EL (cell line): Measurements from ENCODE around the gene GRHL1.
"Not testable (repeated sequence)": the region's sequence is repeated elsewhere in the genome, so short reads cannot be mapped to it uniquely, and the experiment has no call there.

ENCODE experiments used
- DNase-seq: peaks from one replicate; pipeline ENCODE4 v3.0.0-alpha.2; 2016

GRHL1 gene

DNA sequence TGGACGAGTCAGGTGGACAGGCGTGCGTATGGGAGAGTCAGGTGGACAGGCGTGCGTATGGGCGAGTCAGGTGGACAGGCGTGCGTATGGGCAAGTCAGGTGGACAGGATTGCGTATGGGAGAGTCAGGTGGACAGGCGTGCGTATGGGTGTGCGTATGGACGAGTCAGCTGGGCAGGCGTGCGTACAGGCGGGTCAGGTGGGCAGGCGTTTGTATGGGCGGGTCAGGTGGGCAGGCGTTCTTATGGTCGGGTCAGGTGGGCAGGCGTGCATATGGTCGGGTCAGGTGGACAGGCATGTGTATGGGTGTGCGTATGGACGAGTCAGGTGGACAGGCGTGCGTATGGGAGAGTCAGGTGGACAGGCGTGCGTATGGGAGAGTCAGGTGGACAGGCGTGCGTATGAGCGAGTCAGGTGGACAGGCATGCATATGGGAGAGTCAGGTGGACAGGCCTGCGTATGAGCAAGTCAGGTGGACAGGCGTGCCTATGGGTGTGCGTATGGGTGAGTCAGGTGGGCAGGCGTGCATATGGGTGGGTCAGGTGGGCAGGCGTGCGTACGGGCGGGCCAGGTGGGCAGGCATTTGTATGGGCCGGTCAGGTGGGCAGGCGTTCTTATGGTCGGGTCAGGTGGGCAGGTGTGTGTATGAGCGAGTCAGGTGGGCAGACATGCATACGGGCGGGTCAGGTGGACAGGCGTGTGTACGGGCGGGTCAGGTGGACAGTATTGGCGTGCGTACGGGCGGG, 59.5 kb downstream of the GRHL1 start:
- DNase-seq, result not testable (repeated sequence)

DNA sequence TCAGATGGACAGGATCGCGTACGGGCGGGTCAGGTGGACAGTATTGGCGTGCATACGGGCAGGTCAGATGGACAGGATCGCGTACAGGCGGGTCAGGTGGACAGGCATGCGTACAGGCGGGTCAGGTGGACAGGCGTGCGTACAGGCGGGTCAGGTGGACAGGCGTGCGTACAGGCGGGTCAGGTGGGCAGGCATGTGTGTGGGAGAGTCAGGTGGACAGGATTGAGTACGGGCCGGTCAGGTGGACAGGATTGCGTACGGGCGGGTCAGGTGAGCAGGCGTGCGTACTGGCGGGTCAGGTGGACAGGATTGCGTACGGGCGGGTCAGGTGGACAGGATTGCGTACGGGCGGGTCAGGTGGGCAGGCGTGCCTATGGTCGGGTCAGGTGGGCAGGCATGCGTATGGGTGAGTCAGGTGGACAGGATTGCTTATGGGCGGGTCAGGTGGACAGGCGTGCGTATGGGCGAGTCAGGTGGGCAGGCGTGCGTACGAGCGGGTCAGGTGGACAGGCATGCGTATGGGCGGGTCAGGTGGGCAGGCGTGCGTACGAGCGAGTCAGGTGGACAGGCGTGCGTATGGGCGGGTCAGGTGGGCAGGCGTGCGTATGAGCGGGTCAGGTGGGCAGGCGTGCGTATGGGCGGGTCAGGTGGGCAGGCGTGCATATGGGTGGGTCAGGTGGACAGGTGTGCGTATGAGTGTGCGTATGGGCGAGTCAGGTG, 60.3 kb downstream of the GRHL1 start:
- not testable (repeated sequence) for DNase-seq

DNA sequence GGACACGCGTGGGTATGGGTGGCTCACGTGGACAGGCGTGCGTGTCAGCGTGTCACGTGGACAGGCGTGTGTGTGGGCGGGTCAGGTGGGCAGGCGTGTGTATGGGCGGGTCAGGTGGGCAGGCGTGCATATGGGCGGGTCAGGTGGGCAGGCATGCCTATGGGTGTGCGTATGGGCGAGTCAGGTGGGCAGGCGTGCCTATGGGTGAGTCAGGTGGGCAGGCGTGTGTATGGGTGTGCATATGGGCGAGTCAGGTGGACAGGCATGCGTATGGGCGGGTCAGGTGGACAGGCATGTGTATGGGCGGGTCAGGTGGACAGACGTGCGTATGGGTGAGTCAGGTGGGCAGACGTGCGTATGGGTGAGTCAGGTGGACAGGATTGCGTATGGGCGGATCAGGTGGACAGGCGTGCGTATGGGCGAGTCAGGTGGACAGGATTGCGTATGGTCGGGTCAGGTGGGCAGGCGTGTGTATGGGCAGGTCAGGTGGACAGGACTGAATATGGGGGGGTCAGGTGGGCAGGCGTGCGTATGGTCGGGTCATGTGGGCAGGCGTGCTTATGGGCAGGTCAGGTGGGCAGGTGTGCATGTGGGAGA, 61.0 kb downstream of the GRHL1 start:
- not testable (repeated sequence) for DNase-seq

DNA sequence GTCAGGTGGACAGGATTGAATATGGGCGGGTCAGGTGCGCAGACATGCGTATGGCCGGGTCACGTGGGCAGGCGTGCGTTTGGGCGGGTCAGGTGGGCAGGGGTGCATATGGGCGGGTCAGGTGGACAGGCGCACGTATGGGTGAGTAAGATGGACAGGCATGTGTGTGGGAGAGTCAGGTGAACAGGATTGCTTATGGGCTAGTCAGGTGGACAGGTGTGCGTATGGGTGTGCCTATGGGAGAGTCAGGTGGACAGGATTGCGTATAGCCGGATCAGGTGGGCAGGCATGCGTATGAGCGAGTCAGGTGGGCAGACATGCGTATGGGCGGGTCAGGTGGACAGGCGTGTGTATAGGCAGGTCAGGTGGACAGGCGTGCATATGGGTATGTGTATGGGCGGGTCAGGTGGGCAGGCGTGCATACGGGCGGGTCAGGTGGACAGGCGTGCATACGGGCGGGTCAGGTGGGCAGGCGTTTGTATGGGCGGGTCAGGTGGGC, 61.5 kb downstream of the GRHL1 start:
- no peak for DNase-seq

DNA sequence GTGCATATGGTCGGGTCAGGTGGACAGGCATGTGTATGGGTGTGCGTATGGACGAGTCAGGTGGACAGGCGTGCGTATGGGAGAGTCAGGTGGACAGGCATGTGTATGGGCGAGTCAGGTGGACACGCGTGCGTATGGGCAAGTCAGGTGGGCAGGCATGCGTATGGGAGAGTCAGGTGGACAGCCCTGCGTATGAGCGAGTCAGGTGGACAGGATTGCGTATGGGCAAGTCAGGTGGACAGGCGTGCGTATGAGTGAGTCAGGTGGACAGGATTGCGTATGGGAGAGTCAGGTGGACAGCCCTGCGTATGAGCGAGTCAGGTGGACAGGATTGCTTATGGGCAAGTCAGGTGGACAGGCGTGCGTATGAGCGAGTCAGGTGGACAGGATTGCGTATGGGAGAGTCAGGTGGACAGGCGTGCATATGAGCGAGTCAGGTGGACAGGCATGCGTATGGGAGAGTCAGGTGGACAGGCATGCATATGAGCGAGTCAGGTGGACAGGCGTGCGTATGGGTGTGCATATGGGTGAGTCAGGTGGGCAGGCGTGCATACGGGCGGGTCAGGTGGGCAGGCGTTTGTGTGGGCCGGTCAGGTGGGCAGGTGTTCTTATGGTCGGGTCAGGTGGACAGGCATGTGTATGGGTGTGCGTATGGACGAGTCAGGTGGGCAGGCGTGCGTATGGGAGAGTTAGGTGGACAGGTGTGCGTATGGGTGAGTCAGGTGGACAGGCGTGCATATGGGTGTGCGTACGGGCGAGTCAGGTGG, 62.3 kb downstream of the GRHL1 start:
- DNase-seq, result not testable (repeated sequence)

DNA sequence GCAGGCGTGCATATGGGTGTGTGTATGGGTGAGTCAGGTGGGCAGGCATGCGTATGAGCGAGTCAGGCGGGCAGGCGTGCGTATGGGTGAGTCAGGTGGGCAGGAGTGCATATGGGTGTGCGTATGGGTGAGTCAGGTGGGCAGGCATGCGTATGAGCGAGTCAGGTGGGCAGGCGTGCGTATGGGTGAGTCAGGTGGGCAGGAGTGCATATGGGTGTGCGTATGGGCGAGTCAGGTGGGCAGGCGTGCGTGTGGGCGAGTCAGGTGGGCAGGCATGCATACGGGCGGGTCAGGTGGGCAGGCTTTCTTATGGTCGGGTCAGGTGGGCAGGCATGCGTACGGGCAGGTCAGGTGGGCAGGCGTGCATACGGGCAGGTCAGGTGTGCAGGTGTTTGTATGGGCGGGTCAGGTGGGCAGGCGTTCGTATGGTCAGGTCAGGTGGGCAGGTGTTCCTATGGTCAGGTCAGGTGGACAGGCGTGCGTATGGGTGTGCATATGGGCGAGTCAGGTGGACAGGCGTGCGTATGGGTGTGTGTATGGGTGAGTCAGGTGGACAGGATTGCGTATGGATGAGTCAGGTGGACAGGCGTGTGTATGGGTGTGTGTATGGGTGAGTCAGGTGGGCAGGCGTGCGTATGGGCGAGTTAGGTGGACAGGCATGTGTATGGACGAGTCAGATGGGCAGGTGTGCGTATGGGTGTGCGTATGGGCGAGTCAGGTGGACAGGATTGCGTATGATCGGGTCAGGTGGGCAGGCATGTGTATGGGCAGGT, 63.1 kb downstream of the GRHL1 start:
- no peak for DNase-seq

DNA sequence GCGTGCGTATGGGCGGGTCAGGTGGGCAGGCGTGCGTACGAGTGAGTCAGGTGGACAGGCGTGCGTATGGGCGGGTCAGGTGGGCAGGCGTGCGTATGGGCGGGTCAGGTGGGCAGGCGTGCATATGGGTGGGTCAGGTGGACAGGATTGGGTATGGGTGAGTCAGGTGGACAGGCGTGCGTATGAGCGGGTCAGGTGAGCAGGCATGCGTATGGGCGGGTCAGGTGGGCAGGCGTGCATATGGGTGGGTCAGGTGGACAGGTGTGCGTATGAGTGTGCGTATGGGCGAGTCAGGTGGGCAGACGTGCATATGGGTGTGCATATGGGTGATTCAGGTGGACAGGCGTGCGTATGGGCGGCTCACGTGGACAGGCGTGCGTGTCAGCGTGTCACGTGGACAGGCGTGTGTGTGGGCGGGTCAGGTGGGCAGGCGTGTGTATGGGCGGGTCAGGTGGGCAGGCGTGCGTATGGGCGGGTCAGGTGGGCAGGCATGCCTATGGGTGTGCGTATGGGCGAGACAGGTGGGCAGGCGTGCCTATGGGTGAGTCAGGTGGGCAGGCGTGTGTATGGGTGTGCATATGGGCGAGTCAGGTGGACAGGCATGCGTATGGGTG, 64.0 kb downstream of the GRHL1 start:
- not testable (repeated sequence) for DNase-seq

DNA sequence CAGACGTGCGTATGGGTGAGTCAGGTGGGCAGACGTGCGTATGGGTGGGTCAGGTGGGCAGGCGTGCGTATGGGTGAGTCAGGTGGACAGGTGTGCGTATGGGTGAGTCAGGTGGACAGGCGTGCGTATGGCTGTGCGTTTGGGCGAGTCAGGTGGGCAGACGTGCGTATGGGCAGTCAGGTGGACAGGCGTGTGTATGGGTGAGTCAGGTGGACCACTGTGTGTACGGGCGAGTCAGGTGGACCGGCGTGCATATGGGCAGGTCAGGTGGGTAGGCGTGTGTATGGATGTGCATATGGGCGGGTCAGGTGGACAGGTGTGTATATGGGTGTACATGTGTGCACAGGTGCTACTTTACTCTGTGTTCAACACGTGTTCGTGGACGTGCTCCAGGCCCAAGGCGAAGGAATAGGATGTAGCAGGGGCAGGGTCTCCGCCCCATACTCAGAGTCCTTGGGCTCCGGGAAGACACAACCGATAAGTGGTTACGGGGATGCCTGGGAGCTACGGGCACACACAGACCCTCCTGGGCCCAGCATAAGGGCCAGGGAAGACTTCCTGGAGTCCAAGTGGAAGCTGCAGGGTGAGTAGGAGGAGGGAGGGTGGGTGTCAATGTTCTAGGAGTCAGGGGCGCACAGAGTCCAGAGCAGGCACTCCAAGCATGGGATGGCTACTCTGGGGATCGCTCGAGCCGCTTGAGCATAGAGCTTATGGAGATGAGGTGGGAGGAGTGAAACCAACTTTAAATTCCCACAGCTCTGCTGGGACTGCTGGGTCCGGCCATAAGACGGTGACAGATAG, 64.7 kb downstream of the GRHL1 start:
- no peak for DNase-seq

DNA sequence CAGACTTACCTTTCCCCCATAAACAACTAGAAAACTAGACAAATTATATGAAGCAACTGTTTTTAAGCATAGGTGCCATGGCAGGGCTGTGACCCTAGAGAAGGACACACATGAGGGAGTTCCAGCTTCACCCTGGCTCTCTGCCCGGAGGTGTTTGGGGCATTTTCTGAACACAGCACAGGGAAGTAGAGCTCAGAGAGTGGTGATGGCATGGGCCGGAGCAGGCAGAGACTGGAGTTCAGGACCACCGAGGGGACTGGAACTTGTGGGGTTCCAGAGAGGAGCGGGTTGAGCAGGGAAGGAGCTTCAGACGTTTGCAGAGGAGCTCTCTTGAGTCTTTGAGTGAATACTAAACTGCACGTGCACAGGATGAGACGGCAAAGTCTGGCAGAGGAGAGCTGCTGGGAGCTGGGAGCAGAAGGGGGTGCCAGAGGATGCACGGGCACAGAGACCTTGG, 65.3 kb downstream of the GRHL1 start:
- no peak for DNase-seq

DNA sequence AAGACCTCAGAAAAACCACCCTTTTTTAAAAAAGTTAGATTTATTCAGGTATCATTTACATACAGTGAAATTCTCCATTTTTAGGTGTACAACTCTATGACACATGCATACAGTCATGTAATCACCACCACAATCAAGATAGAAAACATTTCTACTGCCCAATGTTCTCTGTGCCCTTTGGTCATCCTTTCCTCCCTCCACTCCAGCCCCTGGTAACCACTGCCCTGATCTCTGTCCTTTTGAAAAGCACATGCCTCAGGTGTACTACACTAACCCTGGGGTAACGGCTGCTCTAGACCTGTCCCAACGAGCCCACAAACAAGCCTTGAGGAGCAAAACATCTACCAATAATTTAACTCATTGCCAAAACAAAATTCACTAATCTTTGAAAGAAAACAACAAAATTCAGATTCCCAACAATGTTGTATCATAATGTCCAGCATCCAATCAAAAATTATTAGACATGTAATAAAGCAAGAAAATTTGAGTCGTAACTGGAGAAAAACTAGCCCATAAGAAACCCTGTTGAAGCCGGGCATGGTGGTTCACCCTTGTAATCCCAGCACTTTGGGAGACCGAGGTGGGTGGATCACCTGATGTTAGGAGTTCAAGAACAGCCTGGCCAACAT, 65.9 kb downstream of the GRHL1 start:
- no peak for DNase-seq

DNA sequence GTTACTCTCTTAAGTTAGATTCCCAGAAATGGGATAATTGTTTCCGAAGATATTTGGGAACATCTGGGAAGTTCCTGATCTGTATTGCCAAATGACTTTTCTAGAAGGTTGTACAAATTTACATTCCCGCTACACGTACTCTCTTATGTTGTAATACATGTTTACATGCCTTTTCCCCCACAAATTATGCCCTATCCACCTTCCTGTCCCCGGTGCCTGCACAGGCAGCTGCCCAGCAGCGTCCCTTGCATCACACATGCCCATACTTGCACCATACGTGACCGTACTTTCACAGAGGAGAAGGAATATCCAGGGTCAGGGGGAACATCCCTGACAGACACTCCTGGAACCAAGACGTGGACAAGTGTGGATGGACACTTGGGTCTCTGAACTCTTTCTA, 67.7 kb downstream of the GRHL1 start:
- no peak for DNase-seq

DNA sequence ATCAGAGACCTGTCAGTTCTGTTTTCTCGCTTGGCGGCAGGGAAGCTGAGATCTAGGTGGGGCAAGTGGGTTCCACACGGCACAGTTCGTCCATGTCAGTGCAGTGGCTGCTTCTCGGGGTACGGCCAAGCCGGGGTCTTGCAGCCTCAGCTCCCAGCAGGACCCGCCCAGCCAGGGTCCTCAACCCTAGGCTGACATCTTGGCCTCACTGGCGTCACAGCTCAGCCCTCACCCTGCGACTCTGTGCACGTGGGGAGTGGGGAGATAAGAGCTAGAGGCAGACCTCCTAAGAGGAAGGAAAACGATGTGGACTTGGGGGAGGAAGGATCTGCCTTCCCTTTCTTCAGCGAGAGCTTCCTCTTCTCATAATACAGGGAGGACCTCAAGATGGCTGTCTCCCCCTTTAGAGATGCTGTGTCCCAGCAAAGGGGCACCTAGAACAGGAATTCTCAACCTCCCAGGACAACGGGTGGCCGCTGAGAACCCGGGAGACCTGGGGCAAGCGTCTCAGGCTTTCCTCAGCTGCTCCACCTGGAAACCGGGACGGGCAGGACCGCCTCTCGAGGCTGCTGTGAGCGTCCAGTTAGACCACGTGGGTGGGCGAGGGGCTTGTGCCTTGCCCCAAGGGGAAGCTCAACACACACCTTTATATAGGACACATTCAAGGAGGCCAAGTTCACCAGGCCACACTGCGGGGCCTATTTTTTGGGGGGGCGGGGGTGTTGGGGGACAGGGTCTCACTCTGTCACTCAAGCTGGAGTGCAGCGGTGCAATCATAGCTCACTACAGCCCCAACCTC, 68.3 kb downstream of the GRHL1 start:
- DNase-seq, result no peak

DNA sequence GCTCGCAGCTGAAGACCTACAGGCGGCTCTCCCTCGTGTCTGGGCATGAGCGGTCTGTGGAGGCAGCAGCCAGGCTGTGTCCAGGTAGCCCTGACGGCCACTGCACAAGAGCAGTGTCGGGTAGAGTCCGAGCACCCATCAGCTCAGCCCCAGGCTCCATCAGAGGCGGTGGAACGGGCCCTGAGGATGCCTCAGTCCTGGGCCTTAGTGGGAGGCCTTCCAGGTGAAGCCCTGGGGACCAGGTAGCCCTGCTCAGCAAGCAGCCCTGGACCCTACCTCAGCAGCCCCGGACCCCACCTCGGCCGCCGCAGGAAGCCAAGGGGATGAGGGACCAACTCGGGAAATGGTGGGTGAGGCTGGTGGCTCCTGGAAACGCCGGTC, 70.5 kb downstream of the GRHL1 start:
- no peak for DNase-seq

DNA sequence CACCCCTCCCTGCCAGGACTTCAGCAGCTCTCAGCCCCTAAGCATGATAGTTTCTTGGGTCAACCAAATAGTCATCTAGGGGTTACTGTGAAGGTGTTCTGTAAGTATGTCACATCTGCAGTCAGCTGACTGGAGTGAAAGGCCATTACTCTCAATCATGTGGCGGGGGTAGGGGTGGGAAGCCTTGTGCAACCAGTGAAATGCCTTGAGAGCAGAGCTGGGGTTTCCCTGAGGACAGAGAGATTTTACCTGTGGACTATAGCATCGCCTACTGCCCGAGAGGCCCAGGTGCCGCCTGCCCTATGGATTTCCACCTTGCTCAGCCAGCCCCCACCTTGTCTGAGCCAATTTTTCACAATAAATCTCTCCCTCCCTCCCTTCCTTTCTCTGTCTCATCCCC, 71.0 kb downstream of the GRHL1 start:
- DNase-seq, result no peak

DNA sequence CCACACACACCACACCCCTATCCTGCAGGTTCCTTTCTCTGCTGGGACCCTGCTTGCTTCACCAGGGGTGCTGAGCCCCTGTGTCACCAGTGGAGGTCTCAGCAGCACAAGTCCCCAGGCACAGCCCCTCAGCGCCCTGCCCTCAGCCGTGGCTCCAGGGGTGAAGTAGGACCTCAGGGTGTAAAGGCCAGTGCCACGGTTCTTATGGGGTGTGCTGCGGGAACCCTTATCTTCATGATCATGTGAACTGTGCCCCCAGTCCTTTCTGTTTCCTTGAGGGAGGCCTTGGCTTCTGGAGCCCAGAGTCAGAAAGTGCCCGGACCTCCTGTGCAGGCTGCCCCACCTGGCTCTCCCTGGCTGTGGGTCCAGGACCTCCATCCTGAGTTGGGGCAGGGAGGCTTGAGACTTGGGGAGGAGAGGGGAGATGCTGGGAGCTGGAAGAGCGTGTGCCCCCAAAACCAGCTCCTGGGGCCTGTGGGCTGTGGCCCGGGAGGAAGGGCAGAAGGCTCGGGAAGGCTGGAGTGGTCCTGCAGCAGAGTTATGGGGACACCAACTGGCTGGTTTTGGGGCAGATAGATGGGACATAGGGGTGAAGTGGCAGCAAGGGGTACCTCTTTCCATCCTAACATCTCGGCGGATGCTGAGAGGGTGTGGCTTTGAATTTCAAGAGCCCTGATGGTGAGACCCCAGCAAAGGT, 71.6 kb downstream of the GRHL1 start:
- DNase-seq, result no peak

DNA sequence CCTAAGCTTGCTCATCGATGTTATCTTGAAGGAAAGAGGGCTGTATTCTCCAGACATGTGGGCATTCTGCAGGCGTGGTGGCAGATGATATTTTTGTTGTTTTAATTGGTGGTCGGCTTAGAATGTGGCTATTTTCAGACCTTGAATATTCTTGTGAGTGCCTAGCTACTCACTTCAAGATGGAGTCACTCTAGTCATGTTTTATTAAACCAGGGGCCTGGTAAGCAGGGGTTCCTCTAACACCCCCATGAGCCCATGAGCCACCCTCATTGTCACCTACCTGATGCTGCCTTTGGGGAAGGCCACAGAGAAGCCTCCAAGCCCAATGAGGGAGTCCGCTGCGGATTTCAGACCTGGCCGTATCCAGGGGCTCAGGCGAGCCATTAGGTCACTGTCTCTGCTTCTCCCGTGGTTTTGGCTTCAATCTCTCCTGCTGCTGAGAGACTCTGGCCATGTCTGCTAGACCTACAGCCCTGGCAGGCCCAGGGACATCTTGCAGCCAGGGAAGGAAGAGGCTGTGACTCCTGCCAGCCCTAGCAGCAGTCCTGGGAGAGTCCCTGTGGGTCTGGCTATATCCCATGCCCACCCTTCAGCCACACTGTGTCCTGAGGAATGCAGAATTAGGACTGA, 75.6 kb downstream of the GRHL1 start:
- DNase-seq, result no peak

DNA sequence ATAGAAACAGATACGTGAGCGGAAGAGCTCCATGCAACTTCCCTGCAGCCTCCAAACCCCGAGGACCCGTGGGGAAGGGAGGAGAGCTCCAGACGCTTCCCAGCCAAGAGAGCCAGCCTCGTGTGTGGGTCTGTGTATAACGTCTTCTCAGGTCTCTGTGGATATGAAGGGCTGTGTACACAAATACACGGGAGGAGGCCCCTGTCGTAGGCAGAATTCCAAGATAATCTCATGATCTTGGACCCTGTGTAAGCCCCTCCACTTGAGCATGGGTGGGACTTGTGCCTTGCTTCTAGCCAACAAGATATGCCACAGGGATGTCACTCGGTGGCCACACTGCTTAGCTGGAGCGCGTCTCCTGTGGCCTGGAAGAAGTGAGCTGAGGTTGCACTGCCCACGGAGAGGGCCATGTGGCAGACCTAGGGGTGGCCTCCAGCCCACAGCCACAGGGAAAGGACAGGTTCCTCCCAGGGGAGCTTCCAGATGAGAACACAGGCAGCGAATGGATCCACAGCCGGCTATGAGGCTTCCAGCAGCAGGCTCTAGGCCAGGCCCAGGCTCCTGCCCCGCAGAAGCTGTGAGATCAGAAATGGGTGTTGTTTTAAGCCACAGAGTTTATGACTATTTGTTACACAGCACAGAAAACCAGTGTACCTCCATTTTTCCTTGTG, 76.3 kb downstream of the GRHL1 start:
- DNase-seq, result no peak
